Middle frontal gyrus (tissue), 1 donor: ENCODE measurements around the gene ZKSCAN1.
"Not testable (repeated sequence)": the region's sequence is repeated elsewhere in the genome, so short reads cannot be mapped to it uniquely, and the experiment has no call there.

ENCODE experiments used
- DNase-seq: peaks from one replicate; pipeline ENCODE4 v3.0.0-alpha.2; 2015; ENCODE audit warnings: low spot score; ENCODE audit errors: extremely low spot score

ZKSCAN1 gene

DNA sequence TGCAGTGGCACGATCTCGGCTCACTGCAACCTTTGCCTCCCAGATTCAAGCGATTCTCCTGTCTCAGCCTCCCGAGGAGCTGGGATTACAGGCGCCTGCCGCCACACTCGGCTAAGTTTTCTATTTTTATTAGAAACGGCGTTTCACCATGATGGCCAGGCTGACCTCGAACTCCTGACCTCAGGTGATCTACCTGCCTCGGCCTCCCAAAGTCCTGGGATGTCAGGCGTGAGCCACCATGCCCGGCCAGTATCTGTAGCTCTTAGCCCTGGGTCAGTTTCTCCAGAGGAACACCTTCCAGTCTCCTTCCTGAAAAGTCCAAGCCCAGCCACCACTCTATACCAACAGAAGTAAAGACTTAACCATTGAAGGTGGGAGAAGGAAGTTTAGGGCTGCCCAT, 15.2 kb upstream of the ZKSCAN1 start:
- no peak for DNase-seq

DNA sequence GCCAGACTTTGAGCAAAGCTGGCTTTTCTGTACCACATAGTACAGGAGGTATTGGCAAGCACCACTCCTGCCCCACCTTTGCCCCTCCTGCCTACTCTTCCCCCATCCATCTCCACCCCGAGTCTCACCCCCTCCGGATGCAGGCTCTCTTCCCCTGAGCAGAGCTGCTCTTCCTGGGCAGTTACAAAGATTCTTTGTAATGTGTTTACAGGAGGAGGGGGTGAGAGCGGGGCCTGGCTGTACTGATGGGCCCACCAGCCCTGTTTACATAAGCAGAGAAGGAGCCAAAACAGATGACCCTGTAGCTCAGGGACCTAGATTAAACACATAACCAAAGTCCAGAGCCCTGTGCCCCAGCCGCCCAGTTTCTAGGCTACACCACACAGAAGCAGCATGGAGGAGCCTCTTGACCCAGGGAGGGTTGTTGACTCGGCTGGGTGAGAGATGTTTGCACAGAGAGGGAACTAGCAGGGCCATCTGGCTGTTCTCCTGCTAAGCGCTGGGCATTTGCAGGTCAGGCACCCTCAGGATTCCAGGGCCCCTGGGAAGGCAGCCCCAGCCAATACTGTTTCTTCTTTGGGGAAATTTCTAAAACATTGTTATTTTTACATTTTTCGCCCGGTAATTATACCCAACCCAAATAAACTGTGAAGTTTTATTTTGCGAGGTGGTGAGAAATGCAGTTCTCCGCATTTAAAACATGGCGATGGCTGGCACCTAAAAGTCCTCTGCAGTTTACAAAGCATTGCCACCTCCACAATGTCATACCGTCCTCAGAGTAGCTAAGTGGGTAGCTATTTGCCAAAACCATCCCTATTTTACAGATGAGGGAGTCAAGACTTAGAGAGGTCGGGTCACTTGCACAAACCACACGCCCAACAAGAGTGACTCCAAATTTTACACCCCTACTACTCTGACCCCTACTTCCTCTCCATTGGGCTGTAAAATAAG, 11.4 kb upstream of the ZKSCAN1 start:
- DNase-seq, result no peak

DNA sequence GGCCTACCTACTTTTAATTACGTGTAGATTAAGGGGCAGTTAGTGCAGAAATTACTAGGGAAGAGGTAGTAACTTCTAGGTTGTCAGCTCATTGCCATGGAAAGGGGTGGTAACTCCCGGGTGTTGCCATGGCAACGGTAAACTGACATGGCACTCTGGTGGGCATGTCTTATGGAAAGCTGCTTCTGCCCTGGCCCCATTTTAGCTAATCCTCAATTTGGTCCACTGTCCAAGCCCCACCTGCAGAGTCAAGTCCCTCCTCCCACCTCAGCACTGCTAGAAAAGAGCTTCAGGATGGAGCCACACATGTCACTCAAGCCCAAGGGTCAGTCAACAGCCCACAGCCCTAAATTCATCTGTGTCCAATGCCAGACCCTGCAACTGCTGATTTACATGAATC, 7.5 kb upstream of the ZKSCAN1 start:
- DNase-seq, result no peak

- no peak for DNase-seq
These were observed 6.9 kb upstream of the ZKSCAN1 start for GRCh38 chr7:100008525-100008924.

DNA sequence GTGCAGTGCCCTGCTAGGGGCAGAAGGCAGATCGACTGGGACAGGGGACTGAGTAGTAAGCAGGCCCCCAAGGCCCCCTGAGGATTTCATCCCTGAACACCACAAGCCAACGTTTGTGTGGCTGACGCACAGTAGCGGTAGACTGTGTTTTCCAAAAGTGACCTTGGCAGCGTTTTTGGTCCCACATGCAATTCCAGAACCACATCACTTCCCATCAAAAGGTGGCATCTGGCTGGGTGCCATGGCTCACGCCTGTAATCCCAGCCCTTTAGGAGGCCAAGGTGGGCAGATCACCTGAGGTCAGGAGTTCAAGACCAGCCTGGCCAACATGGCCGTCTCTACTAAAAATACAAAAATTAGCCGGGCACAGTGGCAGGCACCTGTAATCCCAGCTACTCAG, 5.4 kb upstream of the ZKSCAN1 start:
- DNase-seq, result not testable (repeated sequence)

DNA sequence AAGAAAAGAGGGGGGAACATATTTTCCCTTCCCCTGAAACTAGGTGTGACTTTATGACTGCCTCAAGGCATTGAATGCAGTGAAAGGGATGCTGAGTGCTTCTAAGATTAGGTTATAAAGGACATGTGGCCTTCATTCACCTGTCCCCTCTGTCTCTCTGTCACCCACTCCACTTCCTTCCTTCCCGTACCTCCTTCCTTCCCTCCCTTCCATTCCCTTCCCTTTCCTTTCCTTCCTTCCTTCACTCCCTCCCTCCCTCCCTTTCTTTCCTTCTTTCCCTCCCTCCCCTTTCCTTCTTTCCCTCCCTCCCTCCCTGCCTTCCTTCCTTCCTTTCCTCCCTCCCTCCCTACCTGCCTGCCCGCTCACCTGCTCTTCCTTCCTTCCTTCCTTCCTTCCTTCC, 4.5 kb upstream of the ZKSCAN1 start:
- no peak for DNase-seq

- DNase-seq, result no peak
These were observed 3.9 kb upstream of the ZKSCAN1 start for GRCh38 chr7:100011516-100011915.

DNA sequence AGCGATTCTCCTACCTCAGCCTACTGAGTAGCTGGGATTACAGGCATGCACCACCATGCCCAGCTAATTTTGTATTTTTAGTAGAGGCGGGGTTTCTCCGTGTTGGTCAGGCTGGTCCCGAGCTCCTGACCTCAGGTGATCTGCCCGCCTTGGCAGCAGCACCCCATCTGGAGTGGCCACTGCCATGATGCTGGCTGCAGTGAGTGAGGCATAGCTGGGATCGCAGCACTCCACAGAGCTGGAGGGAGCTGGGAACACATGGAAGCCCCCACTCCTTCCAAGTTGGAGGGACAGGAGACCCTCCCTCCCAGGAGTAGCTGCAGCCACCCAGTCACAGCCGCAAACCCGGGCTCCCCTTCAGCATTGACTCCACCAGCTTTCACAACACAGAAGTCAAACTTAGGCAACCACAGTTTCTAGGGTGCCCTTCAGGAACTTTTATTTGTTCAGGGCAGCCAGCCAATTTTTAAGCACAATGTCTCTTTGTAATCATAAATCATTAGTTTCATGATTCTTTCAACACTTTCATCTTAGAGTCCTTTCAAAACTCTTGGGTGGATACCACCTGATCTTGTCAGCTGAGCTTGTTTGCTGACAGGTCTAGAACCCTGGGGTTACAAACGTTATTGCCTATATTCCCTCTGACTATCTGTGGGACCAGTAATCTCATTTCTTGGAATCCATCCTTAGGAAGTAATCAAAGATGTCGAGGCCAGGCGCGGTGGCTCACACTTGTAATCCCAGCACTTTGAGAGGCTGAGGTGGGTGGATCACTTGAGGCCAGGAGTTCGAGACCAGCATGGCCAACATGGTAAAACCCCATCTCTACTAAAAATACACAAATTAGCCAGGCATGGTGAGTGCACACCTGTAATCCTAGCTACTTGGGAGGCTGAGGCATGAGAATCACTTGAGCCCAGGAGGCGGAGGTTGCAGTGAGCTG, 2.7 kb upstream of the ZKSCAN1 start:
- DNase-seq, result not testable (repeated sequence)

GRCh38 chr7:100013328-100013676, 2.1 kb upstream of the ZKSCAN1 start:
- no peak for DNase-seq

DNA sequence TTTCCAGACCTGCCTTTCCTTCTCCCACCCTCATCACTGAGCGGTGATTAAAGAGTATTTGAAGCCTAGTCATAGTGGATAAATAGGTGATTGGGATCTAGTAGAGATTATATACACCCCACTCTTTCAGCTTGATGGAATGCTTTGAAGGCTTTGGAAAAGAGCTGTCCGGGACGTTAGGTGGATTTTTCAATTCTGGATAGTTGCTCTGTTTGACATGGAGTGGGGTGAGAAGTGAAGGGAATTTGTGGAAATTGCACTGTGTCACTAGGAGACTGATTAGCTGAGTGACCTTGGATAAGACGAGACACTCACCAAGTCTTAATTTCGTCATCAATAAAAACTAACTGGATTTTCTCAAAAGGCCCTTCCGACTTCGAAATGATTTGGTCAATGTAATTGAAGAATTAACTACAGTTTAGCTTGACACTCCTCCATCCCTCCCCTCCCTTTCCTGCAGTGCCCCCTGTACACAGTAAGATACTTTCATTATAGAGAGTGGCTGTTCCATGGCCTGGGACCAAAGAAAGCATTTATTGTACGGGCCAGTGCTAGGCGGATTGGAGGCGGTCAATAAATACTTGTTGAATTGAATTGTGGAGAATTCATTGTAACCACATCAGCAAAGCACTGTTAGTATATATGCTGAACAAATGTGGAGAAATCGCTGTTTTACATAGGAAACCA, 962 bp downstream of the ZKSCAN1 start:
- DNase-seq, result peak; percentile 56

- DNase-seq, result no peak
These were observed 1.9 kb downstream of the ZKSCAN1 start for GRCh38 chr7:100017300-100017699.

GRCh38 chr7:100017875-100018274, 2.5 kb downstream of the ZKSCAN1 start:
- no peak for DNase-seq

GRCh38 chr7:100019908-100020307, 4.5 kb downstream of the ZKSCAN1 start:
- DNase-seq, result no peak

- DNase-seq, result no peak
These were observed 5.9 kb downstream of the ZKSCAN1 start for GRCh38 chr7:100021297-100021696.

- DNase-seq, result no peak
These were observed 7.2 kb downstream of the ZKSCAN1 start for GRCh38 chr7:100022621-100023020.

GRCh38 chr7:100023526-100023925, 8.1 kb downstream of the ZKSCAN1 start:
- DNase-seq, result no peak

- no peak for DNase-seq
These were observed 8.7 kb downstream of the ZKSCAN1 start for GRCh38 chr7:100024020-100024619.

DNA sequence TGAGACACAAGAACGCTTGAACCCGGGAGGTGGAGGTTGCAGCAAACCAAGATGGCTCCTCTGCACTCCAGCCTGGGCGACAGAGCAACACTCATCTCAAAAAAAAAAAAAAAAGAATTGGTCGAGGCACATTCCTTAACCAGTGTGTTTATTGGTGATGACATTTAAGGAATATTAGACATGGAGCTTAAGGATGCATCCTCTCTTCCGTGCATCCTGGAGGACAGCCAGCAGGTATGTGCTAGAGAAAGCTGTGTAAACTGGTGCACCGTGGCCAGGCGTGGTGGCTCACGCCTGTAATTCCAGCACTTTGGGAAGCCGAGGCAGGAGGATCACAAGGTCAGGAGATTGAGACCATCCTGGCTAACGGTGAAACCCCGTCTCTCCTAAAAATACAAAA, 11.8 kb downstream of the ZKSCAN1 start:
- DNase-seq, result no peak

DNA sequence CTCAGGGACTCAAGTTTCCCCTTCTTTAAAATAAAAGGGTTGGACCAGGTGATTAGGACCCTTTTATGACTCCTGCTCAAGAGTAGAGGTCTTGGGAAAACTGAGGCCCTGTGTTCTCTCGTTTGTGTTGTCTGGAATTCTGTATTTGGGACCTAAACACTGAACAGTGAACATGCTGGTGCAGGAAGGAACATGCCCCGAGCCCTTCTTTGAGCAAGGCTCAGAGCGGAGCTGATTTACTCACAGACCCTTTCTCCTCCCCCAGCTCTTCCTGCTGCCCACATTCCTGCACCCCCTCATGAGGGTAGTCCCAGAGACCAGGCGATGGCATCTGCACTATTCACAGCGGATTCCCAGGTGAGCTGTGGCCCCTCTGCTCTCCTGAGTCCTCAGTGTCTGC, 14.2 kb downstream of the ZKSCAN1 start:
- no peak for DNase-seq

DNA sequence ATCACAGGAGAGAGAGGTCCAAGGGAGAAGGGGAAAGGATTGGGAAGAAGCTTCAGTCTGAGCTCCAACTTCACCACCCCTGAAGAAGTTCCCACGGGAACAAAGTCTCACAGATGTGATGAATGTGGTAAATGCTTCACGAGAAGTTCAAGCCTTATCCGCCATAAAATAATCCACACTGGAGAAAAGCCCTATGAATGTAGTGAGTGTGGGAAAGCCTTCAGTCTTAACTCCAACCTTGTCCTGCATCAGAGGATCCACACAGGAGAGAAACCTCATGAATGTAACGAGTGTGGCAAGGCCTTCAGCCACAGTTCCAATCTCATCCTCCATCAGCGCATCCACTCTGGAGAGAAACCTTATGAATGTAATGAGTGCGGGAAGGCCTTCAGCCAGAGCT, 18.1 kb downstream of the ZKSCAN1 start:
- DNase-seq, result no peak

GRCh38 chr7:100034871-100035510, 19.6 kb downstream of the ZKSCAN1 start:
- DNase-seq, result no peak
